ENCODE results near the gene UNC119.
"Not testable (repeated sequence)": the region's sequence is repeated elsewhere in the genome, so short reads cannot be mapped to it uniquely, and the experiment has no call there.

Gene UNC119

DNA sequence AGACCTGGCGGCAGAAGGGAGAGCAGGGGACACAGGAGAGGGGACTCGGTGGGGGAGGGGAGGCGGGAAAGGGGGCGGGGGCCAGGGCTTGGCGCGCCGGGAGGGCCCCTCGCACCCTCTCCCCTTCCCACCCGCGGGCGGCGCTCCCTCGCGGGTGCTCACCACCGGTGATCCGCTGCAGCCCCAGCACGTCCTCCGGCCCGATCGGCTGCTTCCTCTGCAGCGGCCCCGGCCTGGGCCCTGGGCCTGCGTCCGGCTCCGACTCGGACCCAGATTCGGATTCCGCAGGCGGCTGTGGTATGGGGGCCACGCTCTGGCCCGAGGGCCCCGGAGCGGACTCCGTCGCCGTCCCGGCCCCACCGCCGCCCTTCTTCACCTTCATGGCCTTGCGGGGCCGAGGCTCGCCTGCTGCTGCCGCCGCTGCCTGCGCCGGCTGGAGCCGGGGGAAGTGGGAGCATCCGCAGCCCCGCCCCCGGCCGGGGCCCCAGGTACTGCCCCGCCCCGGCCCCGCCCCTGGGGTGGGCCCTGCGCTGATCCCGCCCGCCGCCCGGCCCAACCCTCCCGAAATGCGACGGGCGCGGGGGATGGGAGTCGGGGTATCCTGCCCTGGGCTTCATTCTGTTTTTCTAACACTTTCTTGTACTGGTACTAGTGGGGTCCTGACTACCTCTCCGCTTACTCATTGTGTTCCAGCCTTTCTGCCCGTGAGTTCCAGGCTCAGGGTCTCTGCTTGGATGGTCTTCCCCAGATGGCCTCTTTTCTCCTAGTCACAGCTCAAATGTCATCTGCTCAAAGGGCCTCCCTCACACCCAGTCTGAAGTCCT is at the start of gene UNC119:
Gene UNC119 (minus strand): TSS at position 449 of the 824 bp plus-strand sequence. CDS start 67 bp downstream, at position 382.
- DNase-seq = peak; percentile 54 to 59

DNA sequence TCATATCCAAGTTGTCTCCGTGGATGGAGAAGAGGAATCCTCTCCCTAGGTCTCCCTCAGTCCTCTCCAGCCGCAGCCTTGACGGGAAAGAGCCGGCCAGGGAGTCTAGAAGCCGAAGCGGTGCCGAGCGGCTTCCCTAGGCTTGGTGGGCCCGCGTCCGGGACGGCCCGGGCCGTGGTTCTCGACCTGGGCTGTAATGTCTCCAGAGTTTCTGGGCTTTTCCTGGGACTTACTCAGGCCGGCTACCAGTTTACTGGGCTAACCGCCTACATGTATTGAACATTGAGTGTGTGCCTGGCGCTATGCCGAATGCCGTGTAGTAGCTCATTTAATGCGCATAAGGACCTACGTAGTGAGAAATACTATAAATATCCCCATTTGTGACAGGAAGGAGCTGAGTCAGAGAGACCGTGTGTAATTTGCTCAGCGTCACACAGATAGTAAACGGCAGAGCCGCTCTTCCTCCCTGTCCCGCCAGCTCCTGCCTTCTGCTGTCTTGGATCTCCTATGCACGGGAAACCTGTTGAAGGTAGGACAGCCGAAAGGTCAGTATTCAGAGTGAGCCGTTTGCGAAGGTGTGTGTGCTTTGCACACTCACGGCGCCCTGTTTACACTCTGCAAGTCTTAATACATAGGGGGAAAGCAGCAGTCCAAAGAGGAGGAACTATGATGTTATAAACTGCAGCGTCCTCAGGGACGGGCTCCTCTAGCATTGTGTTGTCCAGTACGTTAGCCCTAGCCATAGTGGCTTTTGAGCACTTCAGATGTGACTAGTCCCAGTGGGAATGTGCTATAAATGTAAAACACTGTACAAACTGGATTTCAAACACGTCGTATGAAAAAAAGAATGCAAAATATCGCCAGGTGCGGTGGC is 47.1 kb upstream of the UNC119 start:
- peak in 1 of 2 donors; percentile 71 for DNase-seq

DNA sequence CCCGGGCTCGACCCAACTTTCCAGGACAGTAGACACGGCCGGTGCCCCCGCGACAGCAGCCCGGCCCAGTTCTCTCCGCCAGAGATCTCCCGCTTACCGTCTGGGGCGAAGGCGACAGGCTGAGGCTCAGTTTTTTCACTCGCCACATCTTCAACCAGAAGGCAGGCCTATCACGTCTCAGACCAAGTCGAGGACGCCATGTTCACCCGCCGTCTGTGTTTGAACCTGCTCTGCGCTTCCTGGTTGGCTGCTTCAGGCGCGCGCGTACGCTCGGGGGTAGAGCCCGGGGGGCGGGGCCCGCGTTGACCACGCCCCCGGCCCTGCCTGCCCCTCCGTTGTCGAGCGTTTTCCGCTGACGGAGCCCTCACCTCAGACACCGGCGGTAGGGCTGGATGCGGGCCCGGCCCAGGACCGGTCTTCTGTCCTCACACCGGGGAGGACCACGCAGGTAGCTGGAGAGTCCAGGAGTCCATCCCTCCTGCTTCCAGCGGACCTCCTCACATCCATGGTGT is 46.4 kb upstream of the UNC119 start, which contains the start of gene SPAG5:
Gene SPAG5 (minus strand): TSS at position 227 of the 512 bp plus-strand sequence. CDS start 79 bp downstream, at position 148.
- peak; percentile 81 to 83 for DNase-seq

DNA sequence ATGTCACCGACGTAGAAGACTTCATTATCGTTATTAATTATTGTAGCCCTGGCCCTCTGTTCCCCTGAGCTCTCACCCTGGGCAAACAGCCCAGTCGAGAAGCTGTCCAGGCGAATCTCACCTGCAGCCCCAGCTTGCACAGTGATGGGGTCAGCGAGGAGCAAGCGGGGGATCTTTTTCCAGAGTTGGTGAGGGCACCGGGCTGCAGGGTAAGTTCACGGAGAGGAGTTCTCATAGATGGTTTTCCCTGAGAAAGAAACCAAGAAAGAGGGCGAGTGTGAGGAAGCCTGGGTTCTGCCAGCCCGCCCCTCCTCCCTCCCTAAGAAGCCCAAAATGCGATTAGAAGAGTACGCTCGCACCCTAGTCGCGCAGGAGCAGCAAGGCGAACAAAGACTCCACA is 46.0 kb upstream of the UNC119 start:
- no peak for DNase-seq

DNA sequence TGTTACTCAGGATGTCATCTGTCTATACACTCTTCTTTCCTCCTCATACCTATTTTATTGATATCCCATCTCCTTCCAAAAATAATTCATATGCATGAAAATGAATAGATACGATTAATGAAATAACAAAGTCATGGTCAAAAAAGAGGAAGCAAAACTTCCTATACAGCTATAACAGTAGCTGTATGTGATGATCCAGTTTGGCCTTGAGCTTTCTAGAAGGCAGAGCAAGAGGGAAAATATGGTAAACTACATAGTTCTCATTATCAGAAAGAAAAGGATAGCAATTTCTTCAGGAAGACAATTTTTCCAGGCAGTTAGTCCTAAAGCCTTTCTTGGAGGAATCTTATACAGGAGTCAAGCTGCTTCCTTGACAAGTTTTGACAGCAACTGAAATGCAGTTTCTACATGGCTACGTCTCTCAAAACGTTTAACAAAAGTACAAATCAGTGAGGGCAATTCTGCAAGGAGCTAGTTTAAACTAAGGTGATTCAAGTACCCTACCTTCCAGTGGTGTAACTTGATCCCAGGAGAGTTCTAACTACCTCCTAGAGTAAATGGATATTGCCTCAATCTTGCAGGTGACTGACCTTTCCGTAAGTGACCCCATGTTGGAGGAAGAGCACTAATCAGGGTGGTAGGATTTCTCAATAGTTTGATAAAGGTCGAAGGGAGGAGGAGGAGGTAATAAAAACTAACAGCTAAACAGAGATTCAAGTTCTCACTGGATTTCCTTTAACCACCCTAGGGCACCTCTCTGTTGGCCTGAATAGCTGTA is 45.4 kb upstream of the UNC119 start:
- no peak for DNase-seq

DNA sequence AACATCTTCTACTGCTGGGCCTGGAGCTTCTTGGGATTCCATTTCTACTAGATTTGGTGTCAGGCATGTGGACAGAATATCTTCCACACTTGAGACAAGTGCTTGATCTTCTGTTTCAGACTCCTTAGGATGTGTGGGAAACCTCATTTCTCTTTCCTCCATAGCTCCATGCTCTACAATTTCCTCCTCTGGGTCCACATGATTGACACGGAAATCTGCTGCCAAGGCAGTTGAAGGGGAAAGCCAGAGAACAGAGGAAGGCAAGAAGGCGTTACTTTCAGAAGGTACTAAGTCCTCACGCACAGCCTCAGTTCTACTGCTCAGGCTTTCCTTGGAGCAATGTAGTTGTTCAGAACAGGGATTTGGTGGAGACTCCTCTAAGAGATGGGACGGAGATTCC is 39.8 kb upstream of the UNC119 start:
- no peak for DNase-seq

DNA sequence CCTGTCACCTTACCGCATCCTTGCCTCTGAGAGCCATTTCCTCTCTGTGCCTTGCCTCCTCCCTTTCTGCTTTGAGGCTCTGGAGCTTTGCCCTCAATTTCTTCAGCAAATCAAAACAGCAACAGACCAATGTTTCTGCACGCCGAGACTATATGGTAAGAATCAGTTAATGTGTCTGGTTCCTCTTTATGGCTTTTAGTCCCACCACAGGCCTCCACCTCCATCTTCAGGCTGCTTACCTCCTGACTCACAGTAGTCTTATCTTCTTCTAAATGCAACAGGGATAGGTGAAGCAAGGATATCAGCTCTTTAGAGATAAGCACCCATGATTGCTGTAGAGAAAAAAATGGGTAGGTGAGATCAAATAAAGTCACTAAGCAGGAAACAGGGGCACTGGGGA is 33.4 kb upstream of the UNC119 start:
- DNase-seq = no peak

DNA sequence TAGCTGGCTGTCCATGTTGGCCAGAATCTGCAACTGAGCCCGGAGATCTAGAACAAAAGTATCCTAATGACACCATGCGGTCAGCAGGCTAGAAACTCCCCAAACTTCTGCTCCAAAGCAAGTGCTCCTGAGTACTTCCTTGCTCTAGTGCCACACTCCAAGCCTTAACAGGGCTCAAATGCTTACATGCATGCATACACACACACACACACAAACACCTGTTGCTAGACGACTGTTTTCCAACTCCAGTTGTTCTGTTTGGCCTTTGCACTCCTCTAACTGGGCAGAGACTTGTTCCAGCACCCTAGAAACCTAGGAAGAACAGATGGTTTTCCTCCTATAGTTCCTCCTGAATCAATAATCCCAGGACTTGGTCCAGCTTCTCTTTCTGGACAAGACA is 32.0 kb upstream of the UNC119 start:
- DNase-seq = no peak

DNA sequence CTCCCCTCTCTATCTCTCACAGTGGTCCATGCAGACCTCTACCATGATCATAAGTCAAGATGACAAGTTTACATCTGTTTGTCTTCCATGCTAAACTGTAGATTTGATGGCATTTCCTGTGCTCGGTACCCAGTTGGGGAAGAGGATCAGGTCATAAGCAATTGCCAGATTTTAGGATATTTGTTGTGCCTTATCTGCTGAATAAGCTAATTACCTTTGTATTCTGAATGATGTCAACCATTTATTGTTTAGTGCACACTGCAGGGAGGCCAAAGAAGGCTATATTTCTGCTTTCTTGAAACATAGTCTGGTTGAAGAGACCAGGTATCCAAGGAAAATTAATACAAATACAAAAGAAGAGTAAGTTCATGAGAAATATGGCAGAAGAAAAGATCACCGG is 30.1 kb upstream of the UNC119 start:
- DNase-seq = no peak

DNA sequence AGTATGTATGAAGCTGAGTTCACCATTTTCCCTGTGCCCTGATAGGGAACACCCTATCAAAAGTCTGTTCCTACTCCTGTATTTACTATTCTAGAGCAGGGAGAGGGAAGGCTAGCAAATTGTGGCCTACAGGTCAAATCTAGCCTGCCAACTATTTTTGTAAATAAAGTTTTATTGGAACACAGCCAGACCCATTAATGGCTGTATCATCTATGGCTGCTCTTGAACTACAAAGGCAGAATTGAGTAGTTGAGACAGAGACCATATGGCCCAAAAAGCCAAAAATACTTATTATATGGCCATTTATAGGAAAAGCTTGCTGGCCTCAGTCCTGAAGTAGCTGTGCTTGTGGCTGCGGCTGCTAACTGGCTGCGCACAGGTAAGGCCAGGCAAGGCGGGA is 28.5 kb upstream of the UNC119 start:
- DNase-seq = no peak

DNA sequence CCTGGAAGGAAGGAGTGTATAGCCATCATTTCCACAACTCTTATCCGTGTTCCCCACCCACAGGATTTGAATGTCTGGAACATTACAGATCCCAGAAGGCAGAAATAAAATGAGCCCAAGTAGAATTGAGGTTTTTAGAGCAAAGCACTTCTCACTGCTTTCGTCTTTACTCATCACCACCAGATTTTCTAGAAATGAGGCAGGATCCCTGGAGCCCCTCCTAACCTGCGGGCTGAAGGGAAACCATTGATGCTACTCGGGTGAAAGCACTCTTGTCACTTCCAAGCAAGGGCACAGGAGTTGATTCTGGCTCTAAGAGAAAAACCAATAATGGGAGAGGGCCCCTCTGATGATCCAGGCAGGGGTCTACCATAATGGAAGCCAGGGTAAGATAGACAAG is 27.1 kb upstream of the UNC119 start:
- DNase-seq = no peak

DNA sequence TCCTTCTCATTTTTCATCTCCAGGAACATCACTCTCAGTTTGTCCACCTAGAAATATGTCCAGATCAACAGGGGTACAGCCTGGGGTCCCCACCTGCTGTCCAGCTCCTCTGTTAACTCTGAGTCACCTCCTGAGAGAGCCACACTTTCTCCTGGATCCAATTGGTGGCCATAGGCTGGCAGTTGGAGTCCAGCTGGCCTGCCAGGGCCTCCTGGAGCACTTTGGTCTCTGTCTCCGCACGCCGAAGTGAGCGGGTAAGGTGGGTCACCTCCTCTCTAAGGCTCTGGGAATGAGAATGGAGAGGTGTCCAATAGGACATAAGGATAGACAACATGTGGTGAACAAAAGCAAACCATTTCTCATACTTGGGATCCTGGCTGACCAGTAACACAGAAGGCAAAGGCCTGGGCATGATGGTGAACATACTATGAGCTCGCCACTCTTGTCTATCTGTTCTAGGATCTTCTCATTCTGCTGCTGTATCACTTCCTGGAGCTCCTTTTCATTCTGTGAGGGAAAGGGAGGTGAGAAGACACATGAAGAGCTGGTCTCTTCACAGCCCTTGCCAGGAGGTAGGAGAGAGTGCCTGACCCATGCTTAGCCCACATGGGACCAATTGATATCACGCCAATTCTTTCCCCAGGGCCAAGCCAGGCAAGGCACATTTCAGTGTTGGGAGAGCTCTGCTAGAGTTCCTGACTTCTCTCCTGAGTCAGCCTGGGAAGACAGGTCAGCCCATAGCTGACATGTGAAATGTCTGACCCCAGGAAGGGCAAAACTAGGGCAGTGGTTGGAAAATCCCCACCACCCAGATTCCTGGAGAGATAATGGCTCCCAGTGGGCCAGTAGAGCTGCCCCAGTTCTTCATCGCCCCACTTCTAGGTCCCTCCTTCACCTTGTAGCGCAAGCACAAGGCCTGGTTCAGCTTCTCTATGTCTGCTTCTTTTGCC is 26.1 kb upstream of the UNC119 start:
- no peak for DNase-seq

DNA sequence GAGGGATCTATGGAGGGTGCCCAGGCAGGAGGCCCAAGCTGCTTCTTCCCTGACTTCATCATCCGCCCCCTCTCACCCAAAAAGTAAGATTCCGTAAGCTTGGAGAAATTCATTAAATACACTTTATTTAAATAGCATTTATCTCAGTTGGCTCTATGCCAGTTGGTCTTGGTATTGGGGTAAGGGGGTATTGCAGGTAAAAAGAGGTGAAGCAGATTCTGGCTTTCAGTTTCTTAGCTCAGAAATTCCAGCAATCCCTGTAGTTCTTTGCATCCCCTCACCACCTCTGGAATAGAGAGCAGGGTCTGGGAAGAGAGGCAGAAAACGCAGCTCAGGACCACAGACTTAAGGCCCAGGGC is 25.0 kb upstream of the UNC119 start:
- no peak for DNase-seq

DNA sequence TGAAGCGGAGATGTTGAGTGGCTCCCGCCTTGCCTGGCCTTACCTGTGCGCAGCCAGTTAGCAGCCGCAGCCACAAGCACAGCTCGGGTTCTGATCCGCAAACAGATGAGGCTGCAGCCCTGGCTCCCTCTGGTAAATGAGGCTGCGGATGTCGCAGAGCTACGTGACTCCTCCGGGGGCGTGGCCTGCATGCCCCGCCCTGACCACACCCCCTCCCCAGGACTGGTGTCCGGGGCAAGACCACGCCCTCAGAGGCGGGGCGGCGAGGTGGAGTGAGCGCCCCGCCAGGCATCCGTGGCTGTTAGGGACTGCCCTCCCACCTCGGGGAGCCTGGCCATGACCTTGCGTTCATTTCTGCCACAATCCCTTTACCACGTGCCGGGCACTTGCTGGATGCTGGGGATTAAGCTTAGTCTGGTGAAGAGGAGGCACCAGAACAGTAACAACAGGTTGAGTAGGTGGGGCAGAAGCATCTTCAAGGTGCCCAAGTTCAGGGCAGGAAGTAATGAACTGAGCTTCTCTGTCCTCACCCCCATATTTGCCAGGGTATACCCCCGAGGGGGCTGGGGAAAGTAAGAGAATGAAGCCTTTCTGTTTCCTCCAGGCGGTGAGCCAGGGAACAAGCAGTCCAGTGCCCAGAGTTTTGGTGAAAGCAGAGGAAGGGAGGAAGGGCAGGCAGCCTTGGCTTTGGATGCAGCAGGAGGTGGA is 24.5 kb upstream of the UNC119 start, which contains the start of gene ALDOC:
Gene ALDOC (minus strand): TSS at position 138 of the 708 bp plus-strand sequence. CDS start 1,363 bp downstream, outside the sequence.
- peak; percentile 93 to 97 for DNase-seq

DNA sequence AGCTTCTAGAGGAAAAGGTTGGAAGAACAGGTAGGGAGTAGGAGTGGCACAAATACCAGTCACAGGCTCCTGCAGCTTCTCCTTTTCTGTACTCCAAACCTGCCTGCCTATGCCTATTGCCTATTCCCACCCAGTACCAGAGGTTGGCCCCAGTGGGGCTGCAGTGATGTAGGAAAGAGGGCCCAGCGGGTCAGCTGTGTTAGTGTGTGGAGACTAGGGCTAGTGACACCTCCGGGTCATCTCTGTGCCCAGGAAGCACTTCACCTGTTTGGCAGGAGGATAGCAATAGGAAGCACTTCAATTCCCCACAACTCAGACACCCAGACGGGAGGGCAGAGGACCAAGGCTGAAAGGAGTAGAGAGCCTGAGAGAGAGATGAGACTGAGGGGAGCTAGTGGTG is 23.6 kb upstream of the UNC119 start:
- not testable (repeated sequence) for DNase-seq

DNA sequence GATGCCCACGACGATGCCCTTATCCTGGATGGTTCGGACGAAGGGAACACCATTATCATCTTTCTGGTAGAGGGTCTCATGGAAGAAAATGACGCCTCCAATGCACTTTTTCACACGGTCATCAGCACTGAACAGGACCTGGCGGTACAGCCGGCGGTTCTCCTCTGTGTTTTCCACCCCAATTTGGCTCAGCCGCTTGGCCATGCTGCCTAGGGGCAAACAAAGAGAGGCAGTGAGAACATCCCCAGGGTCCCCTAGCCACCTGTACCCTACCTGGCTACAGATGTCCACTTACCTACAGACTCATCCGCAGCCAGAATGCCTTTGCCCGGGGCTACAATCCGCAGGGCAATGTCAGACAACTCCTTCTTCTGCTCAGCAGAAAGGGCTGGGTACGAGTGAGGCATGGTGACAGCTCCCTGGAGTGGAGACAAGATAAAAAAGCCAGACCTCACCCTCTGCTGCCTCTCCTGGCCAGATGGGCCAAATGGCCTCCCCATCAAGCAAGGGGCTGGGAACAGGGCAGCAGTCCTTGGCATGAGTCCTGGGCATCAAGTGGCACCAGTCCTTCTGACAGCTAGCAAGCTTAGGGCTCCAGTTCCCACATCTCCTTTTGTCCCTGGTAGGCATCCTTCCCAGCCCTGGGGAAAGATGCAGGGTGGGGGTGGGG is 22.8 kb upstream of the UNC119 start:
- peak; percentile 31 to 51 for DNase-seq

DNA sequence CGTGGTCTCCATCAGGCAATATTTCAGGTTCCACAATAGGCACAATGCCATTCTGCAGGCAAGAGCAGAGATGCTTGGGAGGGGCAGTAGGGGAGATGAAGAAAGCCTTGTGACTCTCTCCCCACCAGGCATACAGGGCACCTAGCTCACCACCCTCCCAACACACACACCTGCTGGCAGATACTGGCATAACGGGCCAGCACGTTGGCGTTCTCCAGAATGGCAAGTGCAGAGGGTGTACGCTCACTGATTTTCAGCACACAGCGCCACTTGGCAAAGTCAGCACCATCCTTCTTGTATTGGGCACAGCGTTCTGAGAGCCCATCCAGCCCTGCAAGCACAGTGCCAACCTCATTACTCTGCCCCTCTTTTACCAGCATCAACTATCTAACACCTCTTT is 22.1 kb upstream of the UNC119 start:
- DNase-seq = no peak

DNA sequence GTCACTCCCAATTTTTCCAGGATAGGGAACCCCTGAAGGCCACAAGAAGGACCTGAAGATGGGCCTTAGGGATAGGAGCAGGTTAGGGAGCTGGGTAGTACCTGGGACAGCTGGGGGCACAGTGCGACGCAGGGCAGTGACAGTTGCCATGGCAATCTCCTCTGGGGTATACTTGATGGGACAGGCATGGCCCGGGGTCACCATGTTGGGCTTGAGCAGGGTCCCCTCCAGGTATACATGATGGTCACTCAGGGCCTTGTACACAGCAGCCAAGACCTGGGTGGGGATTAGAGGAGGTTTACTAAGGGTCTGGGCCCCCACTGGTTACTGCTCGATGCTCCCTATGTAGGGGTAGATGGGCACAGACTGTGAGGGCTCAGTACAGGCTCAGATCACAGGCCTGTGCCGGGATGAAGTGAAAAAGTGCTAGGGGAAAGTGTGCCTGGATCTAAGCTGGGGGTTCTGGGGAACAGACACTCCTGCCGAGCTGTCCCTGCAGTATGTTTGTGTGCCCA is 21.6 kb upstream of the UNC119 start:
- no peak for DNase-seq

DNA sequence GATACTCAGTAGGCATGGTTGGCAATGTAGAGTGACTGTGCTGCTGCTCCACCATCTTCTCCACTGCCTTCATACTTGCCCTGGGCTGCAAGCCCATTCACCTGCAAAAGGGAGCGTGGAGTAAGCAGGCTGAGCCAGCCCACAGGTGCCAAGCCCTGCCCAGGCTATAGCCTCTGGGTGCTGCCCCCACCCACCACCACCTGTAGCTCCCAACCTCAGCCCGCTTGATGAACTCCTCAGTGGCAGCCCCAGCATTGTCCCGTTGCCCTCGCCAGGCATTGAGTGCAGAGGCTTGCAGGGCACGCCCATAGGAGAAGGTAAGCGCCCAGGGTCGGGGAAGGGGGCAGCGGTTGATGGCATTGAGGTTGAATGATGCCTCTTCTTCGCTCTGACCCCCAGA is 21.1 kb upstream of the UNC119 start:
- no peak for DNase-seq

DNA sequence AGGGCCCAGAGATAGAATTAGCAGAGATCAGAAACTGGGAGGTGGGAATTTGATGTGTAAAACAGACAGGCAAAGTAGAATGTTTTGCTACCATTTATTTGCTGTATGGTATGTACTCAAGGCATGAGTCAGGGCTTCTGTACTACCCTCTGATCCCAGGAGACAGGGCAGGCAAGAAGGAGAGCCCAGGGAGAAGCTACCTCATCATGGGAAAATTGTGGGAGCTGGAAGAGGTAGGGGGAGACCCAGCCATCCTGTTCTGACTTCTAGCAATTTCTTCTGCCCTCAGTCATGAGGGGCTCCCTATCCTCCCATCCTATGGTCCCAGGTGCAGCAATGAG is 20.6 kb upstream of the UNC119 start:
- no peak for DNase-seq

All from hippocampal formation (tissue), 2 donors.